Epithelial cell of proximal tubule (primary cell): Measurements from ENCODE around the gene DENND1A. TPM values are rescaled to one million over a fixed set of nuclear protein-coding genes. Genes with fewer than 3 reads are reported as not detected.

Experiments used
- DNase-seq: peaks from one replicate; pipeline ENCODE4 v3.0.0-alpha.2; 2011; ENCODE audit warnings: low read depth
- H3K4me3 ChIP-seq: 2 replicates; pipeline ENCODE4 v1.5.1; 2011; ENCODE audit warnings: low read depth, mild to moderate bottlenecking, low read length
- CTCF ChIP-seq: conservative IDR thresholded peaks from 2 replicates; pipeline ENCODE4 v1.5.1; 2012; ENCODE audit warnings: low read depth, mild to moderate bottlenecking, low read length
- total RNA-seq: library from RNA; depleted of rRNA; stranded (reverse); fragments of >200 nt; gene quantifications from 2 replicates; pipeline ENCODE4 v1.2.3, GENCODE V29; 2015

The DENND1A gene
- total RNA-seq, 1 donor from 2014 or later = 26.6 TPM

GRCh38 chr9:123445981-123446610 is 483.8 kb downstream of the DENND1A start:
- H3K4me3 ChIP-seq = no peak overlapping the region
- no peak for TF ChIP-seq CTCF
- DNase-seq = no peak

- TF ChIP-seq CTCF = no peak
- DNase-seq = no peak
- no peak overlapping the region for H3K4me3 ChIP-seq
Measured at GRCh38 chr9:123445116-123445515, 484.8 kb downstream of the DENND1A start.

DNA sequence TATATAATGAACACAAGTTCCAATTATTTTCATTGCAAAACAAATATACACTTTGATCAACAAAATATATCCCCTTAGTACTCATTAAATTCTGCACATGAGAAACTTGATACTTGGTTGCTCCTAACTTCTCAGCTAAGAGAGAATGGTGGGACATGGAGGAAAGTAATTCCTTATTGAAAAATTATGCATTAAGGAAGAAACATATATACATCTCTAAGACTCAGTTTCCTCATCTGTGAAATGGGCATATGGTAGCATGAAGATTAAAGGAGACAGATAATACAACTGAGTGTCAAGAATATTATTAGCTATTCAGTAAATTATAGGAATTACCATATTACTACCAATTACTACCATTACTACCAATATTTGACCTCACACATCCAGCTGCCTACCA is 488.2 kb downstream of the DENND1A start:
- TF ChIP-seq CTCF = no peak
- DNase-seq = no peak
- no peak overlapping the region for H3K4me3 ChIP-seq

GRCh38 chr9:123440256-123440655 is 489.7 kb downstream of the DENND1A start:
- no peak for TF ChIP-seq CTCF
- no peak for DNase-seq
- no peak overlapping the region for H3K4me3 ChIP-seq

DNA sequence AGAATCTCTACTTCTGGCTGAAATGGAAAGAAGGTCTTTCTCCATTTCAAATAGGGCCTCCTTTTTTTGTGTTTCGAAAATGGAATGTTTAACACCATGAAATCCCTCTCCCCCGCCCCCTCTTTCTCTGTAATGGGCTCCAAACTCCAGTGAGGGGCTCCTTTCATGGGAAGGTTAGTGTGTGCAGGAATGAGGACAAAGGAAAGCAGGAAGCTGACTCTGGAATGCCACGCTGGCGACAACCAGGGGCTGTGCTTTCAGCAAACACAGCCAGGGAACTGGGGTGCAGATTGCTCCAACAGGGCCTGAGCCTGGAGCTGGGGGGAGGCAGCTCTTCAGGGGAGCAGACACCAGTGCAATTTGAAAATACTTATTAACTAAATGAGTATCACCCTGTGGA is 491.1 kb downstream of the DENND1A start:
- no peak for DNase-seq

GRCh38 chr9:123438321-123438720 is 491.6 kb downstream of the DENND1A start:
- no peak overlapping the region for H3K4me3 ChIP-seq
- no peak for TF ChIP-seq CTCF
- no peak for DNase-seq

More for the DNA sequence above, 491.1 kb downstream of the DENND1A start:
- no peak for TF ChIP-seq CTCF
- no peak overlapping the region for H3K4me3 ChIP-seq

DNA sequence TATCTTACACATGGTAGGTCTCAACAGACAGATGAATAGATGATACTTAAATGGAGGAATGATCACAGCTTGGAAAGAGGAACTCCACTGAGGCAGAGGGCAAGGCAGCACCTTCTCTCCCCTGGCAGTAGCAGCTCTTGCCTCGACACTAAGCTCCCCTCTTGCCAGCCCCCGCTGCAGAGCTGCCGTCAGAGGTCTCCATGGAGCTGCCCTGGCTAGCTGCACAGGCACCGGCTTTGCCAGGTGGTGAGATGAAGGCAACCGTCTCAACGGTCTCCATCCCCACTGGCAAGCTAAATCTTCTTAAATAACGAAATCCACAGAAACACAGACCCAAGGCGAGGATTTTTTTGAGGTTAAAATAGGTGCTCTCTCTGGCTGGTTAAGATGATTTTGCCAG is 492.7 kb downstream of the DENND1A start:
- H3K4me3 ChIP-seq = no peak overlapping the region
- DNase-seq = no peak
- TF ChIP-seq CTCF = no peak
